MM.1S (cell line): ENCODE measurements around the gene TRIM71.

Experiments
- DNase-seq: peaks from one replicate; pipeline ENCODE4 v3.0.0-alpha.2; 2015
- H2AFZ ChIP-seq: fragments of 300-600 bp; sonication (generic); 2 replicates; pipeline ENCODE4 v1.6.0; 2016; ENCODE audit warnings: antibody characterized with exemption, low read length
- H3F3A ChIP-seq: fragments of 300-600 bp; sonication (generic); 2 replicates; pipeline ENCODE4 v1.6.1; 2016; ENCODE audit warnings: mild to moderate bottlenecking, antibody characterized with exemption, low read length, moderate library complexity, mixed read lengths; ENCODE audit not compliant: insufficient read depth
- H3K27ac ChIP-seq: fragments of 300-600 bp; sonication (generic); 2 replicates; pipeline ENCODE4 v1.5.1; 2016; ENCODE audit warnings: mild to moderate bottlenecking, low read length
- H3K27me3 ChIP-seq: fragments of 300-600 bp; sonication (generic); replicated peaks from 2 replicates; pipeline ENCODE4 v1.6.0; 2016; ENCODE audit warnings: low read length; ENCODE audit not compliant: insufficient read depth
- H3K36me3 ChIP-seq: fragments of 300-600 bp; sonication (generic); replicated peaks from 2 replicates; pipeline ENCODE4 v1.6.1; 2016; ENCODE audit warnings: mild to moderate bottlenecking, low read length, mixed read lengths; ENCODE audit not compliant: insufficient read depth
- H3K4me1 ChIP-seq: fragments of 300-600 bp; sonication (generic); 2 replicates; pipeline ENCODE4 v1.6.1; 2016; ENCODE audit warnings: low read length, mixed read lengths
- H3K4me2 ChIP-seq: fragments of 300-600 bp; sonication (generic); 2 replicates; pipeline ENCODE4 v1.6.0; 2016; ENCODE audit warnings: low read depth, low read length
- H3K4me3 ChIP-seq: fragments of 300-600 bp; sonication (generic); 2 replicates; pipeline ENCODE4 v1.5.1; 2016; ENCODE audit warnings: low read length, mixed read lengths
- H3K79me2 ChIP-seq: fragments of 300-600 bp; sonication (generic); 2 replicates; pipeline ENCODE4 v1.6.1; 2016; ENCODE audit warnings: mixed run types, low read length, mixed read lengths
- H3K9ac ChIP-seq: fragments of 300-600 bp; sonication (generic); 2 replicates; pipeline ENCODE4 v1.6.1; 2016; ENCODE audit warnings: low read length, mixed read lengths
- H3K9me2 ChIP-seq: fragments of 300-600 bp; sonication (generic); replicated peaks from 2 replicates; pipeline ENCODE4 v1.6.1; 2016; ENCODE audit warnings: mild to moderate bottlenecking, low read length, mixed read lengths; ENCODE audit not compliant: insufficient read depth
- H3K9me3 ChIP-seq: fragments of 300-600 bp; sonication (generic); replicated peaks from 2 replicates; pipeline ENCODE4 v1.6.1; 2016; ENCODE audit warnings: mild to moderate bottlenecking, low read length, mixed read lengths; ENCODE audit not compliant: insufficient read depth
- H4K20me1 ChIP-seq: fragments of 300-600 bp; sonication (generic); 2 replicates; pipeline ENCODE4 v1.6.1; 2016; ENCODE audit warnings: mild to moderate bottlenecking, low read length, moderate library complexity, mixed read lengths; ENCODE audit not compliant: insufficient read depth
- CTCF ChIP-seq: fragments of 300-600 bp; sonication (generic); IDR thresholded peaks from 2 replicates; pipeline ENCODE4 v1.5.1; 2016; ENCODE audit warnings: antibody characterized with exemption, low read length, mixed read lengths
- EZH2 ChIP-seq: fragments of 300-600 bp; sonication (generic); optimal IDR thresholded peaks from 2 replicates; pipeline ENCODE3; 2017; ENCODE audit warnings: low read depth, mild to moderate bottlenecking, antibody characterized with exemption, low read length, mixed read lengths
- EZH2phosphoT487 ChIP-seq: fragments of 300-600 bp; sonication (generic); IDR thresholded peaks from 2 replicates; pipeline ENCODE4 v1.6.1; 2018; ENCODE audit warnings: antibody characterized with exemption, low read length

The TRIM71 gene

GRCh38 chr3:32903953-32904352, 86.2 kb downstream of the TRIM71 start:
- H4K20me1 ChIP-seq = no peaks in the 10 kb centered on the region
- H3K9ac ChIP-seq = no peak overlapping the region
- no peak for TF ChIP-seq EZH2phosphoT487
- TF ChIP-seq CTCF = no peak
- TF ChIP-seq EZH2 = no peak
- no peak overlapping the region for H3K4me3 ChIP-seq
- no peaks in the 10 kb centered on the region for H3K79me2 ChIP-seq
- H3K9me2 ChIP-seq = no peaks in the 10 kb centered on the region
- H3K27ac ChIP-seq = no peak overlapping the region
- H3F3A ChIP-seq = no peaks in the 10 kb centered on the region
- no peaks in the 10 kb centered on the region for H3K27me3 ChIP-seq
- DNase-seq = no peak
- H3K9me3 ChIP-seq = no peaks in the 10 kb centered on the region
- H3K4me2 ChIP-seq = no peak overlapping the region
- no peak overlapping the region for H2AFZ ChIP-seq
- H3K36me3 ChIP-seq = no peaks in the 10 kb centered on the region
- no peaks in the 10 kb centered on the region for H3K4me1 ChIP-seq

- Histone ChIP-seq H4K20me1 (no peaks in the 10 kb centered on the region), H3K27me3 (no peaks in the 10 kb centered on the region), H3K36me3 (no peaks in the 10 kb centered on the region), H3K9me3 (no peaks in the 10 kb centered on the region), H3K27ac (no peak overlapping the region), H3K4me2 (no peak overlapping the region), H3K9me2 (no peaks in the 10 kb centered on the region), H3K4me1 (no peaks in the 10 kb centered on the region), H3F3A (no peaks in the 10 kb centered on the region), H3K79me2 (no peaks in the 10 kb centered on the region), H3K4me3 (no peak overlapping the region), H3K9ac (no peak overlapping the region), H2AFZ (no peak overlapping the region)
- TF ChIP-seq CTCF (no peak), EZH2phosphoT487 (no peak), EZH2 (no peak)
- no peak for DNase-seq
These were observed 92.2 kb downstream of the TRIM71 start for GRCh38 chr3:32909999-32910398.

- H3K4me2 ChIP-seq = no peak overlapping the region
- no peaks in the 10 kb centered on the region for H3K79me2 ChIP-seq
- H3K4me3 ChIP-seq = no peak overlapping the region
- no peak overlapping the region for H3K27ac ChIP-seq
- H3K9ac ChIP-seq = no peak overlapping the region
- no peaks in the 10 kb centered on the region for H3K27me3 ChIP-seq
- no peaks in the 10 kb centered on the region for H3K9me3 ChIP-seq
- DNase-seq = no peak
- H3K9me2 ChIP-seq = no peaks in the 10 kb centered on the region
- no peaks in the 10 kb centered on the region for H3K4me1 ChIP-seq
- no peaks in the 10 kb centered on the region for H4K20me1 ChIP-seq
- H3F3A ChIP-seq = no peaks in the 10 kb centered on the region
- TF ChIP-seq EZH2phosphoT487 (no peak), EZH2 (no peak), CTCF (no peak)
- no peak overlapping the region for H2AFZ ChIP-seq
- H3K36me3 ChIP-seq = no peaks in the 10 kb centered on the region
These were observed 93.2 kb downstream of the TRIM71 start for GRCh38 chr3:32910954-32911353.

- Histone ChIP-seq H3K4me3 (no peak overlapping the region), H2AFZ (no peak overlapping the region)
- DNase-seq = no peak
These were observed 94.2 kb downstream of the TRIM71 start for GRCh38 chr3:32912046-32912445.

More at GRCh38 chr3:32912046-32912445, 94.2 kb downstream of the TRIM71 start:
- Histone ChIP-seq H3K9ac (no peak overlapping the region), H3K4me1 (no peaks in the 10 kb centered on the region), H3K79me2 (no peaks in the 10 kb centered on the region), H3K9me2 (no peaks in the 10 kb centered on the region), H3K27me3 (no peaks in the 10 kb centered on the region), H3F3A (no peaks in the 10 kb centered on the region), H3K4me2 (no peak overlapping the region), H3K9me3 (no peaks in the 10 kb centered on the region), H3K36me3 (no peaks in the 10 kb centered on the region), H3K27ac (no peak overlapping the region), H4K20me1 (no peaks in the 10 kb centered on the region)
- TF ChIP-seq EZH2phosphoT487 (no peak), EZH2 (no peak), CTCF (no peak)
